Measurements from ENCODE around the gene DNAH7. TPM values are rescaled to one million over a fixed set of nuclear protein-coding genes. Genes with fewer than 3 reads are reported as not detected.

Gene DNAH7
- total and polyA plus RNA-seq, 9 of the 15 experiments (the other 6 are each of a cell fraction or from before 2014, with no cell fraction given) = 0.03 to 0.42 (median 0.18) TPM

- ATAC-seq = no peak
- Histone ChIP-seq H3K4me3 (no peak overlapping the region), H3K4me2 (ENCODE audit: insufficient read depth, low read length) (no peak overlapping the region), H3K27ac (ENCODE audit: extremely low read depth, low read depth, low read length) (no peak overlapping the region), H3K79me2 (ENCODE audit: control insufficient read depth, insufficient read depth, low read length) (peaks cover 47% of the 10 kb centered on the region), H3K36me3 (ENCODE audit: control insufficient read depth, insufficient read depth, low read length) (no peaks in the 10 kb centered on the region), H3K9me1 (ENCODE audit: control insufficient read depth, insufficient read depth, low read length) (no peaks in the 10 kb centered on the region), H3K9ac (ENCODE audit: insufficient read depth in 1 of 2, low read depth in 2 of 2, low read length in 2 of 2) (no peak overlapping the region), H3K4me1 (replicated peaks in 1 of 2; ENCODE audit: control insufficient read depth in 2 of 2, insufficient read depth in 2 of 2, low read length in 2 of 2) (peaks cover 0 to 6% of the 10 kb centered on the region in 2 experiments; a peak in 3 of 5 replicates), H3K9me3 (replicated peaks; ENCODE audit: control insufficient read depth, insufficient read depth, low read depth, low read length) (peaks cover 3% of the 10 kb centered on the region), H4K20me1 (replicated peaks; ENCODE audit: control insufficient read depth, insufficient read depth, low read length) (no peaks in the 10 kb centered on the region), H3K27me3 (ENCODE audit: control insufficient read depth in 2 of 2, insufficient read depth in 2 of 2, low read length in 2 of 2) (no peaks in the 10 kb centered on the region), H2AFZ (ENCODE audit: low read depth, low read length) (no peak overlapping the region)
- no peak for FAIRE-seq
- in situ Hi-C loops (cut with MboI) = no loop called here
- whole genome bisulfite sequencing (ENCODE audit: insufficient coverage, low coverage, missing lambda C conversion rate) = 58% methylated on average over 1 of the region's 1 CpG
- TF ChIP-seq CBFB (CRISPR knock-in tag; IDR thresholded peaks at IDR 0.05) = no peak
- no peak for TF ChIP-seq ZNF644 (tag; IDR thresholded peaks at IDR 0.05; ENCODE audit: low read depth)
- TF ChIP-seq SPI1 (IDR thresholded peaks at IDR 0.05; ENCODE audit: borderline replicate concordance, low read depth, low read length) = peak; percentile 2; the same call in 1 of the 2 replicates
- TF ChIP-seq GTF2F1 (IDR thresholded peaks at IDR 0.05; ENCODE audit: low read depth, low read length) = no peak
- TF ChIP-seq, protein P1, sequence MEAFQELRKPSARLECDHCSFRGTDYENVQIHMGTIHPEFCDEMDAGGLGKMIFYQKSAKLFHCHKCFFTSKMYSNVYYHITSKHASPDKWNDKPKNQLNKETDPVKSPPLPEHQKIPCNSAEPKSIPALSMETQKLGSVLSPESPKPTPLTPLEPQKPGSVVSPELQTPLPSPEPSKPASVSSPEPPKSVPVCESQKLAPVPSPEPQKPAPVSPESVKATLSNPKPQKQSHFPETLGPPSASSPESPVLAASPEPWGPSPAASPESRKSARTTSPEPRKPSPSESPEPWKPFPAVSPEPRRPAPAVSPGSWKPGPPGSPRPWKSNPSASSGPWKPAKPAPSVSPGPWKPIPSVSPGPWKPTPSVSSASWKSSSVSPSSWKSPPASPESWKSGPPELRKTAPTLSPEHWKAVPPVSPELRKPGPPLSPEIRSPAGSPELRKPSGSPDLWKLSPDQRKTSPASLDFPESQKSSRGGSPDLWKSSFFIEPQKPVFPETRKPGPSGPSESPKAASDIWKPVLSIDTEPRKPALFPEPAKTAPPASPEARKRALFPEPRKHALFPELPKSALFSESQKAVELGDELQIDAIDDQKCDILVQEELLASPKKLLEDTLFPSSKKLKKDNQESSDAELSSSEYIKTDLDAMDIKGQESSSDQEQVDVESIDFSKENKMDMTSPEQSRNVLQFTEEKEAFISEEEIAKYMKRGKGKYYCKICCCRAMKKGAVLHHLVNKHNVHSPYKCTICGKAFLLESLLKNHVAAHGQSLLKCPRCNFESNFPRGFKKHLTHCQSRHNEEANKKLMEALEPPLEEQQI (IDR thresholded peaks at IDR 0.05) = no peak
- no peak for TF ChIP-seq NELFE (IDR thresholded peaks at IDR 0.05; ENCODE audit: insufficient read depth, insufficient read length)
- no TSS peak for BruUV-seq (replicated peaks)
- DNase-seq (ENCODE audit: extremely low read depth in 1 of 4, low spot score in 3 of 4) = no peak
- ChIA-PET POLR2A (no interaction called here), CTCF (ENCODE audit: low intra/inter-chr PET ratio) (no interaction called here)
- intact Hi-C loops (cut with micrococcal nuclease) = no loop called here
Measured at GRCh38 chr2:195696012-195696411, 372.6 kb downstream of the DNAH7 start.

Measured in K562 (cell line).